OCI-LY7 (cell line): ENCODE data around the gene ARMC9. TPM values are rescaled to one million over a fixed set of nuclear protein-coding genes. Genes with fewer than 3 reads are reported as not detected.
A peak's percentile ranks its signal among the peaks of the same experiment; 100 is the strongest.

Experiments used
- BruUV-seq: library from RNA; stranded (reverse); fragments of 400-500 nt; replicated peaks from 2 replicates; lab custom pipeline; 2021; lab: Mats Ljungman, UMichigan
- CTCF ChIA-PET: fragments of 300-600 bp; sonication (Branson Sonifier 250); formaldehyde crosslinking; loops from one replicate; lab custom pipeline; 2022; ENCODE audit warnings: antibody characterized with exemption; ENCODE audit not compliant: unreplicated experiment; lab: Charles Lee
- POLR2A ChIA-PET: fragments of 300-600 bp; sonication (Branson Sonifier 250); formaldehyde crosslinking; loops from one replicate; lab custom pipeline; 2022; ENCODE audit warnings: antibody characterized with exemption; lab: Charles Lee
- DNase-seq: peaks from one replicate; pipeline ENCODE4 v3.0.0-alpha.2; 2015; ENCODE audit warnings: low spot score
- H2AFZ ChIP-seq: fragments of 200-600 bp; sonication (generic), shearing (Covaris generic); 2 replicates; pipeline ENCODE4 v1.6.1; 2014; ENCODE audit warnings: mild to moderate bottlenecking, antibody characterized with exemption, low read length, moderate library complexity
- H3K27ac ChIP-seq: fragments of 200-600 bp; sonication (generic); 2 replicates; pipeline ENCODE4 v1.5.1; 2014; ENCODE audit warnings: mixed run types, low read depth, mild to moderate bottlenecking, moderate library complexity, low read length, inconsistent platforms; ENCODE audit not compliant: poor library complexity, severe bottlenecking
- H3K36me3 ChIP-seq: fragments of 200-600 bp; sonication (generic); 2 replicates; pipeline ENCODE4 v1.6.1; 2014; ENCODE audit warnings: mild to moderate bottlenecking, antibody characterized with exemption, low read length, moderate library complexity, mixed read lengths; ENCODE audit not compliant: insufficient read depth
- H3K4me1 ChIP-seq: fragments of 200-600 bp; sonication (generic); 2 replicates; pipeline ENCODE4 v1.5.1; 2014; ENCODE audit warnings: mild to moderate bottlenecking, low read length; ENCODE audit not compliant: insufficient read depth, poor library complexity, severe bottlenecking
- H3K4me2 ChIP-seq: fragments of 200-600 bp; sonication (generic); 2 replicates; pipeline ENCODE4 v1.6.1; 2014; ENCODE audit warnings: mild to moderate bottlenecking, low read length
- H3K4me3 ChIP-seq: fragments of 200-600 bp; sonication (generic); 2 replicates; pipeline ENCODE4 v1.5.1; 2014; ENCODE audit warnings: mild to moderate bottlenecking, low read depth, low read length; ENCODE audit not compliant: poor library complexity, severe bottlenecking
- H3K79me2 ChIP-seq: fragments of 200-600 bp; sonication (generic); 2 replicates; pipeline ENCODE4 v1.6.1; 2016; ENCODE audit warnings: low read depth, mild to moderate bottlenecking, low read length, moderate library complexity, mixed read lengths; ENCODE audit not compliant: insufficient read depth
- H3K9me2 ChIP-seq: fragments of 200-600 bp; sonication (generic); 2 replicates; pipeline ENCODE4 v1.6.1; 2016; ENCODE audit warnings: mild to moderate bottlenecking, low read length, mixed read lengths; ENCODE audit not compliant: insufficient read depth
- H3K9me3 ChIP-seq: fragments of 200-600 bp; sonication (generic); 2 replicates; pipeline ENCODE4 v1.6.1; 2014; ENCODE audit warnings: mild to moderate bottlenecking, mixed run types, low read length, mixed read lengths
- H4K20me1 ChIP-seq: fragments of 200-600 bp; sonication (generic); 2 replicates; pipeline ENCODE4 v1.6.1; 2014; ENCODE audit warnings: mild to moderate bottlenecking, antibody characterized with exemption, low read length, moderate library complexity, mixed read lengths; ENCODE audit not compliant: insufficient read depth
- CTCF ChIP-seq: fragments of 200-600 bp; sonication (generic); conservative IDR thresholded peaks from 2 replicates; pipeline ENCODE4 v1.5.1; 2014; ENCODE audit warnings: mild to moderate bottlenecking, antibody characterized with exemption, low read length, moderate library complexity, mixed read lengths
- EZH2phosphoT487 ChIP-seq: fragments of 200-600 bp; sonication (generic); IDR thresholded peaks from 2 replicates; pipeline ENCODE4 v1.6.1; 2018; ENCODE audit warnings: low read depth, borderline replicate concordance, mild to moderate bottlenecking, mixed run types, antibody characterized with exemption, low read length, moderate library complexity, mixed read lengths
- intact Hi-C: fragments of 100-400 bp; cut with micrococcal nuclease; formaldehyde crosslinking; loops from one replicate; pipeline ENCODE4 v1.10.0; 2022; ENCODE audit not compliant: unreplicated experiment
- total RNA-seq, 2 experiments: library from RNA; depleted of rRNA in 1 of 2; stranded (reverse); fragments of >200 nt in 1 of 2; shearing (Covaris generic) in 1 of 2; gene quantifications; 2 replicates each; pipeline ENCODE4 v1.2.3, GENCODE V29; 2014 to 2022

ARMC9 gene
- total RNA-seq, 2 experiments from 2014 or later: 6.6 to 12.2 TPM

- no peak for TF ChIP-seq EZH2phosphoT487
- peak; percentile 68 for TF ChIP-seq CTCF
- no peak overlapping the region for H3K4me2 ChIP-seq
- peak; percentile 20 for DNase-seq
- POLR2A ChIA-PET: interaction anchor here (1.4 kb wide), 1 partner anchor 14 kb away, joined by 3 read pairs; no protein-coding TSS in a partner anchor
- no peaks in the 10 kb centered on the region for H3K36me3 ChIP-seq
- intact Hi-C loops: no loop called here
- no peak overlapping the region for H2AFZ ChIP-seq
- no peak overlapping the region for H3K27ac ChIP-seq
- no peaks in the 10 kb centered on the region for H3K9me2 ChIP-seq
- H3K79me2 ChIP-seq: no peaks in the 10 kb centered on the region
- CTCF ChIA-PET: no interaction called here
- H4K20me1 ChIP-seq: no peaks in the 10 kb centered on the region
- no TSS peak for BruUV-seq
- H3K4me1 ChIP-seq: no peaks in the 10 kb centered on the region
- H3K4me3 ChIP-seq: no peak overlapping the region
- peaks cover 15% of the 10 kb centered on the region; the same call in 1 of the 2 replicates for H3K9me3 ChIP-seq
These were observed 213.6 kb downstream of the ARMC9 start for GRCh38 chr2:231411831-231412617.

GRCh38 chr2:231412618-231412963, 214.2 kb downstream of the ARMC9 start:
- TF ChIP-seq CTCF (no peak), EZH2phosphoT487 (no peak)
- BruUV-seq: no TSS peak
- Histone ChIP-seq H4K20me1 (no peaks in the 10 kb centered on the region), H3K4me3 (no peak overlapping the region), H3K9me2 (no peaks in the 10 kb centered on the region), H3K27ac (no peak overlapping the region), H3K4me1 (no peaks in the 10 kb centered on the region), H3K4me2 (no peak overlapping the region), H3K79me2 (no peaks in the 10 kb centered on the region), H3K9me3 (peaks cover 15% of the 10 kb centered on the region; the same call in 1 of the 2 replicates), H2AFZ (no peak overlapping the region), H3K36me3 (no peaks in the 10 kb centered on the region)
- no peak for DNase-seq
- CTCF ChIA-PET: no interaction called here
- intact Hi-C loops: no loop called here
- POLR2A ChIA-PET: interaction anchor here (0.7 to 1.4 kb wide), 2 partner anchors 13 to 161 kb away, joined by 3 to 4 read pairs; no protein-coding TSS in a partner anchor

DNA sequence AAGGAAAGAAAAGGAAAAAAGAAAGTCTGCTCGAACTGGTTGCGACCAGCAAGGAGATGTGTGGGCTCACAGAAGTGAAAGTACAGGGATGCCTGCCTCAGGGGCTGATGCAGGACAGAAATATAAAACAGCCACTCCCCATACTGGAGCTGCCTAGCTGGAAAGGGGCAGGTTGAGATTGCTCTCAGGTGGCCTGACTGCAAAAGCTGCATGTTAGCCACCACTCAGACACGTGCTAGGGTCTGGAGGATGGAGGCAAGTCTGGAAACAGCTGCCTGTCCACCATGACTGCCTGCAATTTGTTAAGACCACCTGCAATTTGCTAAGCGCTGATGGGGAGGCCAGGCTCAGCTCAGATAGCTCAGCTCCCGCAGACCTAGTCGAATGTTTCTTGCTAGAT, 215.0 kb downstream of the ARMC9 start:
- no TSS peak for BruUV-seq
- intact Hi-C loops: no loop called here
- peaks cover 15% of the 10 kb centered on the region; the same call in 1 of the 2 replicates for H3K9me3 ChIP-seq
- no peak overlapping the region for H3K4me3 ChIP-seq
- H4K20me1 ChIP-seq: no peaks in the 10 kb centered on the region
- ChIA-PET CTCF (interaction anchor here (0.6 kb wide), 1 partner anchor 15 kb away, joined by 3 read pairs; no protein-coding TSS in a partner anchor), POLR2A (interaction anchor here (0.7 to 1.4 kb wide), 2 partner anchors 12 to 161 kb away, joined by 3 to 4 read pairs; no protein-coding TSS in a partner anchor)
- H3K27ac ChIP-seq: no peak overlapping the region
- no peak overlapping the region for H2AFZ ChIP-seq
- TF ChIP-seq EZH2phosphoT487: no peak
- TF ChIP-seq CTCF: no peak
- H3K4me2 ChIP-seq: no peak overlapping the region
- no peaks in the 10 kb centered on the region for H3K36me3 ChIP-seq
- no peaks in the 10 kb centered on the region for H3K4me1 ChIP-seq
- H3K9me2 ChIP-seq: no peaks in the 10 kb centered on the region
- DNase-seq: no peak
- no peaks in the 10 kb centered on the region for H3K79me2 ChIP-seq
